Sigmoid colon (tissue), 7 donors: ENCODE results near the gene NPY2R. TPM values are rescaled to one million over a fixed set of nuclear protein-coding genes. Genes with fewer than 3 reads are reported as not detected.

Source experiments
- DNase-seq: peaks from one replicate; pipeline ENCODE4 v3.0.0-alpha.2; 2019
- H3K27ac ChIP-seq, 4 donors: fragments of 200-600 bp; sonication (generic); one replicate each; pipeline ENCODE4 v1.5.1; 2016 to 2019; ENCODE audit warnings: mild to moderate bottlenecking in 1 of 4
- H3K27me3 ChIP-seq, 3 donors: fragments of 200-600 bp; sonication (generic); one replicate each; pipeline ENCODE4 v1.5.1; 2019; ENCODE audit warnings: mild to moderate bottlenecking in 1 of 3
- H3K36me3 ChIP-seq, 4 donors: fragments of 200-600 bp; sonication (generic); one replicate each; pipeline ENCODE4 v1.5.1; 2016 to 2019
- H3K4me1 ChIP-seq, 4 donors: fragments of 200-600 bp; sonication (generic); one replicate each; pipeline ENCODE4 v1.5.1; 2017 to 2019
- H3K4me3 ChIP-seq, 4 donors: fragments of 200-600 bp; sonication (generic); one replicate each; pipeline ENCODE4 v1.5.1; 2017 to 2019; ENCODE audit warnings: mild to moderate bottlenecking in 2 of 4, moderate library complexity in 1 of 4
- H3K9me3 ChIP-seq, 4 donors: fragments of 200-600 bp in 3 of 4; sonication (generic) in 3 of 4; one replicate each; pipeline versions ENCODE4 v1.5.1 to v1.6.1; 2013 to 2019
- CTCF ChIP-seq, 4 experiments: fragments of 450-650 bp in 3 of 4; fragments of 200-600 bp in 1 of 4; IDR thresholded peaks; one replicate each; pipeline ENCODE4 v1.5.1; 2016 to 2019; ENCODE audit warnings: antibody characterized with exemption in 4 of 4, mild to moderate bottlenecking in 3 of 4, moderate library complexity in 2 of 4
- EP300 ChIP-seq, 4 donors: sonication (generic); formaldehyde crosslinking; IDR thresholded peaks; one replicate each; pipeline ENCODE4 v1.6.1; 2017; ENCODE audit warnings: antibody characterized with exemption in 4 of 4
- POLR2A ChIP-seq, 2 donors: fragments of 450-650 bp; IDR thresholded peaks; one replicate each; pipeline ENCODE4 v1.6.1; 2016; ENCODE audit warnings: antibody characterized with exemption in 2 of 2, mild to moderate bottlenecking in 2 of 2, moderate library complexity in 2 of 2
- POLR2AphosphoS5 ChIP-seq, 4 donors: sonication (generic); formaldehyde crosslinking; IDR thresholded peaks; one replicate each; pipeline ENCODE4 v1.6.1; 2017; ENCODE audit warnings: antibody characterized with exemption in 4 of 4
- WGBS, 2 donors: extraction: QIAGEN DNeasy Blood & Tissue Kit; methylation state at CpG; one replicate each; pipeline ENCODE4 v1.1.7; 2013; 5-methylcytosine and 5-hydroxymethylcytosine counted together
- intact Hi-C: fragments of 100-400 bp; cut with DNase I; formaldehyde crosslinking; loops from one replicate; pipeline ENCODE4 v1.15.1; 2023
- polyA plus RNA-seq, 3 donors: library from polyadenylated mRNA; stranded (reverse); fragments of 200-250 nt; gene quantifications; one replicate each; pipeline ENCODE4 v1.2.3, GENCODE V29; 2013
- total RNA-seq, 4 donors: library from RNA; depleted of rRNA; stranded (reverse); fragments of >200 nt; gene quantifications; one replicate each; pipeline ENCODE4 v1.1.0, GENCODE V29; 2016
- donor health status: healthy with polysubstance abuse.
- donor health status: Bipolar disorder and iron deficiency.
- donor health status: healthy.

The NPY2R gene
- total and polyA plus RNA-seq, 7 donors: 0.28 to 3.0 (median 0.95) TPM; not detected in 2

GRCh38 chr4:155241664-155242063 lies 33.2 kb downstream of the NPY2R start:
- no peak overlapping the region for H3K4me3 ChIP-seq
- H3K27ac ChIP-seq: no peak overlapping the region
- H3K4me1 ChIP-seq: no peaks in the 10 kb centered on the region
- TF ChIP-seq CTCF (IDR thresholded peaks at IDR 0.05) (no peak), POLR2AphosphoS5 (IDR thresholded peaks at IDR 0.05) (no peak), EP300 (IDR thresholded peaks at IDR 0.05) (no peak), POLR2A (IDR thresholded peaks at IDR 0.05) (no peak)
- intact Hi-C loops: no loop called here
- no peaks in the 10 kb centered on the region for H3K27me3 ChIP-seq
- DNase-seq: no peak
- H3K9me3 ChIP-seq: no peaks in the 10 kb centered on the region
- no peaks in the 10 kb centered on the region for H3K36me3 ChIP-seq

- TF ChIP-seq CTCF (IDR thresholded peaks at IDR 0.05) (no peak), EP300 (IDR thresholded peaks at IDR 0.05) (no peak), POLR2A (IDR thresholded peaks at IDR 0.05) (no peak), POLR2AphosphoS5 (IDR thresholded peaks at IDR 0.05) (no peak)
- H3K27ac ChIP-seq: no peak overlapping the region
- intact Hi-C loops: no loop called here
- no peaks in the 10 kb centered on the region for H3K36me3 ChIP-seq
- H3K9me3 ChIP-seq: no peaks in the 10 kb centered on the region
- no peak overlapping the region for H3K4me3 ChIP-seq
- no peaks in the 10 kb centered on the region for H3K4me1 ChIP-seq
- DNase-seq: no peak
- no peaks in the 10 kb centered on the region for H3K27me3 ChIP-seq
- 90% methylated on average over 4 of the region's 4 CpGs for WGBS, 2 donors
These were observed 36.7 kb downstream of the NPY2R start for GRCh38 chr4:155245105-155245504.

DNA sequence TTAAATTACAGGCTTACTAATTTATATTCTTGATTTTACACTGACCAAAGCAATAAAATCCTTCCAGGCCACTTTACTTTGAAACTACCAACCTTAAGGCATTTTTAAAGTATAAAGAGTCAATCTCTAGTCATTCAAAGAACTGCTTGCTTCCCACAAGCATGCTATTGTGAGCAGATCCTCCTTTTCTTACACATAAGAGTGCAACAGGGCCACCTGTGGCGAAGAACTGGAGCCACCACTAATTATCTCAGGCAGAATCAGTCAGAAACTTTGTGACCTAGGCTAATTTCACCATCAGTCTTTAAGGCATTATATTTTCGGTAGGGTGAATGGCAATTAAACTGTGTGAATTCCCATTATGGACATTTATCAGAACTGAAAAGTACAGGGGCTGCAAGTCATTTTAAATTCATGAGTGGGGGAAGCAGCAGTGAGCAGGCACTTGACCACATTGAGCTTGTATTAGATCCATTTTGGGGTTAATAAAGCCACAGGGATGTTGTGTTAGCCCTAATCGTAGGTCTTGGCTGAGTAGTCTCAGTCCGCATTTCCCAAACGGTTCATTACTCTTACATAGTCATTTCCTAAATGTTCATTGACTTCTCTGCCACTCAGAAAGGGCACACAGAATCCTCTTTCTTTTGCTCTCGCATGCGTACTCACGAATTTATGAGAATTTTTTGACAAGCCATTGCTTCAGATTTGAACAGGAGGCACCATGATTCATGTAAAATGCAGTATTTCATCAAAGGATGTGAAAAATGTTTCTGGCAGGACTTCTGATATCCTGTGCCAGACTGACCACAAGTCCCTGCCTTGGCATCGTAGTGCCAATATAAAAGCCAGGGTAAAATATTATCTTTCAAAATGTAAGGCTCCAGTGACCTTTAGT lies 39.8 kb downstream of the NPY2R start:
- WGBS, 2 donors: 82 to 85% methylated on average over 9 of the region's 9 CpGs
- intact Hi-C loops: no loop called here
- DNase-seq: no peak
- H3K4me1 ChIP-seq: no peaks in the 10 kb centered on the region
- no peak overlapping the region for H3K4me3 ChIP-seq
- H3K9me3 ChIP-seq: no peaks in the 10 kb centered on the region
- no peaks in the 10 kb centered on the region for H3K27me3 ChIP-seq
- no peak overlapping the region for H3K27ac ChIP-seq
- no peaks in the 10 kb centered on the region for H3K36me3 ChIP-seq
- TF ChIP-seq POLR2AphosphoS5 (IDR thresholded peaks at IDR 0.05) (no peak), CTCF (IDR thresholded peaks at IDR 0.05) (no peak), EP300 (IDR thresholded peaks at IDR 0.05) (no peak), POLR2A (IDR thresholded peaks at IDR 0.05) (no peak)

GRCh38 chr4:155249016-155249566 lies 40.7 kb downstream of the NPY2R start:
- TF ChIP-seq POLR2A (IDR thresholded peaks at IDR 0.05) (no peak), POLR2AphosphoS5 (IDR thresholded peaks at IDR 0.05) (no peak), EP300 (IDR thresholded peaks at IDR 0.05) (no peak), CTCF (IDR thresholded peaks at IDR 0.05) (no peak)
- no peaks in the 10 kb centered on the region for H3K9me3 ChIP-seq
- H3K27ac ChIP-seq: no peak overlapping the region
- DNase-seq: no peak
- 28 to 56% methylated on average over 8 of the region's 8 CpGs for WGBS, 2 donors
- no peaks in the 10 kb centered on the region for H3K27me3 ChIP-seq
- no peaks in the 10 kb centered on the region for H3K4me1 ChIP-seq
- no peaks in the 10 kb centered on the region for H3K36me3 ChIP-seq
- intact Hi-C loops: no loop called here
- H3K4me3 ChIP-seq: no peak overlapping the region
